HG03196 (cell line): ENCODE results near the gene RABGAP1L.

Experiments
- ATAC-seq: cut with Tn5 transposase; IDR thresholded peaks from one replicate; pipeline ENCODE4 v1.9.1; 2021; ENCODE audit not compliant: unreplicated experiment

RABGAP1L gene

GRCh38 chr1:174742805-174743653, 583.7 kb downstream of the RABGAP1L start:
- ATAC-seq = no peak

GRCh38 chr1:174743654-174744561, 584.6 kb downstream of the RABGAP1L start:
- no peak for ATAC-seq

- no peak for ATAC-seq
Measured at GRCh38 chr1:174744886-174745285, 585.6 kb downstream of the RABGAP1L start.

- no peak for ATAC-seq
Measured at GRCh38 chr1:174746024-174746808, 586.9 kb downstream of the RABGAP1L start.

- ATAC-seq = no peak
Measured at GRCh38 chr1:174747613-174748012, 588.3 kb downstream of the RABGAP1L start.

- no peak for ATAC-seq
Measured at GRCh38 chr1:174748586-174748985, 589.3 kb downstream of the RABGAP1L start.

- no peak for ATAC-seq
Measured at GRCh38 chr1:174753131-174753530, 593.8 kb downstream of the RABGAP1L start.

- no peak for ATAC-seq
Measured at GRCh38 chr1:174761335-174761734, 602.0 kb downstream of the RABGAP1L start.

- no peak for ATAC-seq
Measured at GRCh38 chr1:174761901-174762585, 602.7 kb downstream of the RABGAP1L start.

- no peak for ATAC-seq
Measured at GRCh38 chr1:174764191-174764590, 604.9 kb downstream of the RABGAP1L start.

GRCh38 chr1:174766727-174767126, 607.4 kb downstream of the RABGAP1L start:
- no peak for ATAC-seq

GRCh38 chr1:174768516-174768915, 609.2 kb downstream of the RABGAP1L start:
- no peak for ATAC-seq

- ATAC-seq = no peak
Measured at GRCh38 chr1:174768949-174769348, 609.6 kb downstream of the RABGAP1L start.

- ATAC-seq = no peak
Measured at GRCh38 chr1:174769961-174770549, 610.7 kb downstream of the RABGAP1L start.

- no peak for ATAC-seq
Measured at GRCh38 chr1:174775621-174776020, 616.3 kb downstream of the RABGAP1L start.

- ATAC-seq = no peak
Measured at GRCh38 chr1:174777262-174777661, 617.9 kb downstream of the RABGAP1L start.

GRCh38 chr1:174785510-174785909, 626.2 kb downstream of the RABGAP1L start:
- no peak for ATAC-seq

- no peak for ATAC-seq
Measured at GRCh38 chr1:174786358-174786757, 627.0 kb downstream of the RABGAP1L start.

GRCh38 chr1:174786760-174787159, 627.4 kb downstream of the RABGAP1L start:
- peak; percentile 75 for ATAC-seq

- ATAC-seq = no peak
Measured at GRCh38 chr1:174788981-174789380, 629.7 kb downstream of the RABGAP1L start.
